HG02610 (cell line): Measurements from ENCODE around the gene TCF12.
"Not testable (repeated sequence)": the region's sequence is repeated elsewhere in the genome, so short reads cannot be mapped to it uniquely, and the experiment has no call there.

Source experiments
- ATAC-seq: cut with Tn5 transposase; IDR thresholded peaks from one replicate; pipeline ENCODE4 v1.9.1; 2021; ENCODE audit warnings: mild to moderate bottlenecking, moderate library complexity; ENCODE audit not compliant: unreplicated experiment

The TCF12 gene

DNA sequence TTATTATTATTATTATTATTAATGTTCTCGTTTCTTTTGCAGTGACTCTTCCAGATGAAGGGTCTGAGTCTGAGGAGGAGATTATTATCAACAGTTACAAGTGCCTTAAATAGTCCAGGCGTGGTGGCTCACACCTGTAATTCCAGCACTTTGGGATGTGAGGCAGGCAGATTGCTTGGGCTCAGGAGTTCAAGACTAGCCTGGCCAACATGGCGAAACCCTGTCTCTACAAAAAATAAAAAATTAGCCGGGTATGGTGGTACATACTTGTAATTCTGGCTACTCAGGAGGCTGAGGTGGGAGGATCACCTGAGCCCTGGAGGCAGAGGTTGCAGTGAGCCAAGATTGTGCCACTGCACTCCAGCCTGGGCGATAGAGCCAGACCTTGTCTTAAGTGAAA is 96.5 kb downstream of the TCF12 start:
- ATAC-seq: not testable (repeated sequence)

- ATAC-seq: no peak
These were observed 96.9 kb downstream of the TCF12 start for GRCh38 chr15:57015360-57015759.

GRCh38 chr15:57015897-57016296 is 97.5 kb downstream of the TCF12 start:
- no peak for ATAC-seq

DNA sequence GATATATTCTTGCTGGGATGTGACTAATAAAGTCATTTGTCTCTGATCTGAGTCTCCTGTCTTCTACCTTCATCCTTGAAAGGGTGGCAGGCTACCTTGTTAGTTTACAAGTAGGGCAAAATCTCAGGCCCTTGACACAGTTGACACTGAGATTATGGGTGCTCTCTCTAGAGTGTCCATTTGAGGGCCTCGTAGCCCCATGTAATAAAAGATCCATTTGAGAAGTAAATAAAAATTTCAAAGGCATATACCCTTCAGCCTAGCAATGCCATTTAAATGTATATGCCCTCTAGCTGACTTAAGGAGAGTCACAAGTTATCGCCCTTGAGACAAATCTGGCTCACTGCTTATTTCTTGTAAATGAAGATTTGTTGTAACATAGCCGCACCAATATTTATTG is 98.6 kb downstream of the TCF12 start:
- no peak for ATAC-seq

GRCh38 chr15:57018151-57018550 is 99.7 kb downstream of the TCF12 start:
- ATAC-seq: no peak

GRCh38 chr15:57019496-57020160 is 101.2 kb downstream of the TCF12 start:
- ATAC-seq: no peak

DNA sequence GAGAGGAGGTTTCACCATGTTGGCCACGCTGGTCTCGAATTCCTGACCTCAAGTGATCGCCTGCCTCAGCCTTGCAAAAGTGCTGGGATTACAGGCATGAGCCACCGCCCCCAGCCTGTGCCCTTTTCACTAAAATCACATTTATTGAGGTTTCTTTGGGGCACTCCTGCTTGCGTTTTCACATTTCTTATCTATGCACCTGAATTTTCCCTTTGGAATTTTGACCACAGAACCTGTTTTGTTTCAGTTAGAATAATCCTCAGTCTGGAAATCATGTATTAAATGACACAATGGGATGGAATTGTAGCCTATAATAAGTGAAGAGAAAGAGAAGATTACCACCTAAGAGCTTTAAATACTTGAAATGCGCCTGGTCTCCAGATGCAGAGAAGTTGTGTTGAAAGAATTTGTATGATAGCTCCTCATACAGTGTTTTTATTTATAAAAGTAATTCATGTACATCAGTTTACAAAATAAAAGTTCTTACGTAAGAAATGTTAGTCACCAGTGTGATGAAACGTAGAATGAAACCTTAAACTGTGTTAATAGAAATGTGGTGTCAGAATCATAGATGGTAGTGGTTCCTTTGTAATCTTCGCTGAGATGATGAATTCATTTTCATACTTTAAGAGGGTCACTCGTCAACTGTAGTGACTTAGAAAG is 107.0 kb downstream of the TCF12 start:
- no peak for ATAC-seq

- no peak for ATAC-seq
These were observed 107.7 kb downstream of the TCF12 start for GRCh38 chr15:57026016-57026592.

GRCh38 chr15:57027596-57027995 is 109.2 kb downstream of the TCF12 start:
- no peak for ATAC-seq

GRCh38 chr15:57028176-57028575 is 109.7 kb downstream of the TCF12 start:
- ATAC-seq: no peak

DNA sequence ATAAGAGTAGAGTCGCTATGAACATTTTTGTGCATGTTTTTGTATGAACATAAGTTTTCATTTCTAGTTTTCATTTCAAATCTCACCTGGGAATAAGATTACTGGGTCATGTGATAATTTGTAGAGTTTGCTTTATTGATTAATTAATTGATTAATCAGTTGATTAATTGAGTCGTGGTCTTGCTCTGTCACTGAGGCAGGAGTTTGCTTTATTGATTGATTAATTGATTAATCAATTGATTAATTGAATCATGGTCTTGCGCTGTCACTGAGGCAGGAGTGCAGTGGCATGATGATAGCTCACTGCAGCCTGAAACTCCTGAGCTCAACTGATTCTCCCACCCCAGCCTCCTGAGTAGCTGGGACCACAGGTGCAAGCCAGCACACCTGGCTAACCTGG is 111.6 kb downstream of the TCF12 start:
- no peak for ATAC-seq

- ATAC-seq: no peak
These were observed 112.6 kb downstream of the TCF12 start for GRCh38 chr15:57031082-57031481.

DNA sequence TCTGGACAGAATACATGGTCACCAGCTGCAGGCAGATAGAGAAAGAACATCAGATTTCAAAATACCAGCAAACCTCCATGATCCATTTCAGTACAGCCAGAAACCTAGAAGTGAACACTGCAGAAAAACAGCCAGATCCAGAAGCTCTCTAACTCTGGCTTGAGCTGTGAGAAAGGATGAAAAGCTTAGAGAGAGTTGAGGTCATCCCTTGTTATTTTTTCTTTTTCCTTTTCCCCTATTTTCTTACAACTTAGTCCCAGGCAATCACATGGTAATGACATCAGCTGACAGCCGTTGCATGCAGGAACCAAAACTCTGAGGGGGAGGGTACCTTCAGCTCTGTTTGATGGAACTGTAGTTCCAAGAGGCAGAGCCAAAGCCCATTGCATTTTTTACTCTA is 113.2 kb downstream of the TCF12 start:
- no peak for ATAC-seq

DNA sequence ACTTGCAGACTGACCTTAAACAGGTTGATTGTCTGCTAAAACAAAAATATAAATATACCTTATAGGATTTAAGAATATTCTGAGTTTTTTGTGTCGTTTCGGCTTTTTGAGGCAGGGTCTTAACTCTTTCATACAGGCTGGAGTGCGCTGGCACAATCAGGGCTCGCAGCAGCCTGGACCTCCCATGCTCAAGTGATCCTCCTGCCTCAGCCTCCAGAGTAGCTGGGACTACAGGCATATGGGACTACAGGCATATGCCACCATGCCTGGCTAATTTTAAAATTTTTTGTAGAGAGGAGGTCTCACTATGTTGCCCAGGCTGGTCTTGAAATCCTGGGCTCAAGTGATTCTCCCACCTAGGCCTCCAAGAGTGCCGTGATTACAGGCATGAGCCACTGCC is 113.9 kb downstream of the TCF12 start:
- no peak for ATAC-seq

DNA sequence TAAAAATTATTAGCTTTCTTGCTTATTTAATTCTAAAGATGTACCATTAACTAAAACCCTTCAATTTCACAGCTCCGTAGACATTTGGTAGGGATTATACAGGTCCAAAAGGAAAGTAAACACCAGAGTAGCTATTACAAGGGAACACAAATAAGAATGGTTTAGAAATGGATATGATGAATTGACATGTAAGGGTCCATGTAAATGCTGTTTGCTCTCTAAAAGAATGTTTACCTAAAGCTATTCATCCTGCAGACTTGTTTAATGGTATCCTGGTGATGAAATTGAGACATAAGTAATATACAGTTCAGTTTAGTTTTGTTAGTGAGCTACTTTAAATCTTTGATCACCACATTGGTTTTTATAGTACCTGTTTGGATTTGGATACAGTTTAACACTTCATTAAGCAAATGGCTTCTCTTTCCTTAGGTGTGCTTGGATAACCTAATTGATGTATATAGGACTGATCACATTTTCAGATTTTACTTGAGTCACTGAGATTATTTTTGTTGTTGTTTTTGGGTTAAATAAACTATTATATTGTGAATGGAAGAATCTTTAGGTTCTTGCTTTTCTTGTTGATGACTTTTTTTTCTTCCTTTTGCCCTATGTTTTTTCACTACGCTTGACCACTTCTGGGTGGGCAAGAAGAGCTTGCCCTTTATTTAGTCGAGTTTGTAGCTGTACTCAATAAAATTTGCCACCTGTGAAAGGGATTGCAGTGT is 115.4 kb downstream of the TCF12 start:
- ATAC-seq: no peak

GRCh38 chr15:57034613-57035012 is 116.2 kb downstream of the TCF12 start:
- no peak for ATAC-seq

DNA sequence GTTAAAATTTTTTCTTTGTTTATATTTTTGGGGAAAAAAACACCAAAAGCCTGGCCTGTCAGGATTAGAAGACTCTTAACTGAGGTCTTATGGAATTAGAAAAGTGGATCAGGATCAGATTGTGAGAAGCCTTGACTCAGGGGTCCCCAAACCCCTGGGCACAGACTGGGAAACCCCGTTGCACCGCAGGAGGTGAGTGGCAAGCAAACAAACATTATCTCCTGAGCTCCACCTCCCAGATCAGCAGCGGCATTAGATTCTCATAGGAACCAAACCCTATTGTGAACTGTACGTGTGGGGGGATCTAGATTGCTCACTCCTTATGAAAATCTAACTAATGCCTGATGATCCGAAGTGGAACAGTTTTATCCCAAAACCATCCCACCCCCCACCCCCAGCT is 117.2 kb downstream of the TCF12 start:
- ATAC-seq: no peak

DNA sequence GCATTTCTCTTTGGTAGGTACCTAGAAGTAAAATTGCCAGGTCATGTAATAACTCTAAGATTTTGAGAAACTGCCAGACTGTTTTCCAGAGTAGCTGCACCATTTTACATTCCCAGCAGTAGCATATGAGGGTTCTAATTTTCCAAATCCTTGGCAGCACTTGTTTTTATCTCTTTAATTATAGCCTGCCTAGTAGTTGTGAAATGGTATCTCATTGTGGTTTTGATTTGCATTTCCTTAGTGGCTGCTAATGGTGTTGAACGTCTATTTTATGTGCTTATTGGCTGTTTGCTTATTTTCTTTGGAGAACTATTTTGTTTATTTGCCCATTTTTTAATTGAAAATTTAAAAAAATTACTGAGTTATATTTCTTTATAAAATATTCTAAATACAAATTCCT is 117.9 kb downstream of the TCF12 start:
- ATAC-seq: no peak

GRCh38 chr15:57037548-57037947 is 119.1 kb downstream of the TCF12 start:
- no peak for ATAC-seq

GRCh38 chr15:57038040-57038439 is 119.6 kb downstream of the TCF12 start:
- ATAC-seq: no peak

- no peak for ATAC-seq
These were observed 120.1 kb downstream of the TCF12 start for GRCh38 chr15:57038496-57038895.

DNA sequence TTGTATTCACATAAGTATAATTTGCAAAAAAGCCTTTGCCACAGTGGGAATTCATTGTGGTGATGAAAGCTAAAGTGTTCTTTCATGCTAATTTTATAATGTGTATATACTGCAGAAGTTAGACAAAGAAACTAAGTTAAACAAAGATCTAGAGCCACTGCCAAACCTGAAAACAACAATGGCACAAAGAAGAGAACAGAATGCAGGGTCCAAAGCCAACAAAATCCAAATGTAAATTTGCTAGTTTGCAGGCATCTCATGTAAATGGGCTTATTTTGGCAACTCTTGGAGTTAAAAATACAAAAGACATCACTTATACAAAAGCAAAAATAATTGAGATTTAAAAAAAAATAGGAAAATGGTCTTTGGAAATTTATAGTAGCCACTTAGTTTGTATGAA is 123.0 kb downstream of the TCF12 start:
- no peak for ATAC-seq
